Measurements from ENCODE around the gene MYBPC3. TPM values are rescaled to one million over a fixed set of nuclear protein-coding genes. Genes with fewer than 3 reads are reported as not detected.

Gene MYBPC3
- total and polyA plus RNA-seq, 4 donors: 0.89 to 3.4 (median 1.0) TPM

GRCh38 chr11:47373876-47374719 is 21.6 kb upstream of the MYBPC3 start:
- 44 to 47% methylated on average over 19 of the region's 19 CpGs for WGBS, 2 donors

GRCh38 chr11:47372422-47372821 is 19.9 kb upstream of the MYBPC3 start:
- Histone ChIP-seq H3K4me3 (no peak overlapping the region), H3K4me1 (ENCODE audit: control insufficient read depth in 5 of 5, insufficient read depth in 5 of 5, low read length in 5 of 5) (peaks cover 0 to 2% (median 0%) of the 10 kb centered on the region in 5 donors), H3K36me3 (ENCODE audit: control insufficient read depth in 4 of 4, insufficient read depth in 4 of 4, low read length in 4 of 4) (no peaks in the 10 kb centered on the region), H3K9me3 (ENCODE audit: control insufficient read depth in 4 of 4, insufficient read depth in 3 of 4, low read length in 3 of 4) (no peaks in the 10 kb centered on the region), H3K27me3 (ENCODE audit: control insufficient read depth in 3 of 3, insufficient read depth in 3 of 3, low read length in 2 of 3) (peaks cover 0 to 4% (median 0%) of the 10 kb centered on the region in 3 donors), H3K27ac (ENCODE audit: low read depth in 1 of 2, low read length in 1 of 2) (no peak overlapping the region), H3K9ac (ENCODE audit: insufficient read depth in 1 of 2, low read length in 2 of 2) (no peak overlapping the region)
- TF ChIP-seq, protein P1, sequence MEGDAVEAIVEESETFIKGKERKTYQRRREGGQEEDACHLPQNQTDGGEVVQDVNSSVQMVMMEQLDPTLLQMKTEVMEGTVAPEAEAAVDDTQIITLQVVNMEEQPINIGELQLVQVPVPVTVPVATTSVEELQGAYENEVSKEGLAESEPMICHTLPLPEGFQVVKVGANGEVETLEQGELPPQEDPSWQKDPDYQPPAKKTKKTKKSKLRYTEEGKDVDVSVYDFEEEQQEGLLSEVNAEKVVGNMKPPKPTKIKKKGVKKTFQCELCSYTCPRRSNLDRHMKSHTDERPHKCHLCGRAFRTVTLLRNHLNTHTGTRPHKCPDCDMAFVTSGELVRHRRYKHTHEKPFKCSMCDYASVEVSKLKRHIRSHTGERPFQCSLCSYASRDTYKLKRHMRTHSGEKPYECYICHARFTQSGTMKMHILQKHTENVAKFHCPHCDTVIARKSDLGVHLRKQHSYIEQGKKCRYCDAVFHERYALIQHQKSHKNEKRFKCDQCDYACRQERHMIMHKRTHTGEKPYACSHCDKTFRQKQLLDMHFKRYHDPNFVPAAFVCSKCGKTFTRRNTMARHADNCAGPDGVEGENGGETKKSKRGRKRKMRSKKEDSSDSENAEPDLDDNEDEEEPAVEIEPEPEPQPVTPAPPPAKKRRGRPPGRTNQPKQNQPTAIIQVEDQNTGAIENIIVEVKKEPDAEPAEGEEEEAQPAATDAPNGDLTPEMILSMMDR (IDR thresholded peaks at IDR 0.05; ENCODE audit: control extremely low read depth, extremely low read depth): no peak
- ATAC-seq (ENCODE audit: insufficient read depth, low FRiP score) (no peak), DNase-seq (no peak)
- 85 to 89% methylated on average over 7 of the region's 7 CpGs for WGBS, 2 donors

More at GRCh38 chr11:47373876-47374719, 21.6 kb upstream of the MYBPC3 start:
- DNase-seq: peak; percentile 73 to 77 (median 74)
- Histone ChIP-seq H3K27ac (ENCODE audit: low read depth in 1 of 2, low read length in 1 of 2) (peak overlapping the region in 1 of 2 donors; percentile 26), H3K9me3 (ENCODE audit: control insufficient read depth in 4 of 4, insufficient read depth in 3 of 4, low read length in 3 of 4) (no peaks in the 10 kb centered on the region), H3K4me3 (no peak overlapping the region), H3K9ac (ENCODE audit: insufficient read depth in 1 of 2, low read length in 2 of 2) (no peak overlapping the region), H3K27me3 (ENCODE audit: control insufficient read depth in 3 of 3, insufficient read depth in 3 of 3, low read length in 2 of 3) (no peaks in the 10 kb centered on the region), H3K36me3 (ENCODE audit: control insufficient read depth in 4 of 4, insufficient read depth in 4 of 4, low read length in 4 of 4) (no peaks in the 10 kb centered on the region), H3K4me1 (ENCODE audit: control insufficient read depth in 5 of 5, insufficient read depth in 5 of 5, low read length in 5 of 5) (peaks cover 0 to 2% (median 0%) of the 10 kb centered on the region in 5 donors)
- TF ChIP-seq, protein P1 (IDR thresholded peaks at IDR 0.05; ENCODE audit: control extremely low read depth, extremely low read depth): peak; percentile 81
- ATAC-seq (ENCODE audit: insufficient read depth, low FRiP score): no peak

DNA sequence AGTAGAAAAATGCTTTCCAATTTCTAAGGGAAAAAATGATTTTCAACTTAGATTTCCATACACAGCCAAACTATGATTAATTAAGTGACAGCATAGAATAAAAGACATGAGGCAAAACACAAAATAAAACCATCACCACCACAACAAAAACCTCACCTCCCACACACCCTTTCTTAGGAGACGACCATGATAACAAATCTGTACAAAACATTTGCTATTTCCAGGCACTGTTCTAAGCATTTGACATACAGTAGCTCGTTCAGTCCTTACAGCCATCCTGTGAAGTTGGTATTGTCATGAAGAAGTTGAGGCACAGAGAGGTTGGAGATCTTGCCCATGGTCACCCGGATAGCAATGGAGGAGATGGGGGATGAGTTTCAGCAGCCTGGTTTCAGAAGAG is 17.2 kb upstream of the MYBPC3 start:
- Histone ChIP-seq H3K4me3 (no peak overlapping the region), H3K9me3 (ENCODE audit: control insufficient read depth in 4 of 4, insufficient read depth in 3 of 4, low read length in 3 of 4) (no peaks in the 10 kb centered on the region), H3K27me3 (ENCODE audit: control insufficient read depth in 3 of 3, insufficient read depth in 3 of 3, low read length in 2 of 3) (peaks cover 0 to 4% (median 0%) of the 10 kb centered on the region in 3 donors), H3K36me3 (ENCODE audit: control insufficient read depth in 4 of 4, insufficient read depth in 4 of 4, low read length in 4 of 4) (no peaks in the 10 kb centered on the region), H3K27ac (ENCODE audit: low read depth in 1 of 2, low read length in 1 of 2) (no peak overlapping the region), H3K4me1 (ENCODE audit: control insufficient read depth in 5 of 5, insufficient read depth in 5 of 5, low read length in 5 of 5) (no peaks in the 10 kb centered on the region), H3K9ac (ENCODE audit: insufficient read depth in 1 of 2, low read length in 2 of 2) (no peak overlapping the region)
- WGBS, 2 donors: 39 to 66% methylated on average over 3 of the region's 3 CpGs
- no peak for DNase-seq
- TF ChIP-seq, protein P1 (IDR thresholded peaks at IDR 0.05; ENCODE audit: control extremely low read depth, extremely low read depth): no peak
- ATAC-seq (ENCODE audit: insufficient read depth, low FRiP score): no peak
